GM12873 (cell line): Measurements from ENCODE around the gene MRGPRX3.

Experiments used
- CTCF ChIP-seq: IDR thresholded peaks from 2 replicates; pipeline ENCODE4 v1.5.1; 2012; ENCODE audit warnings: low read depth, mild to moderate bottlenecking, moderate library complexity, low read length, control low read depth; ENCODE audit not compliant: insufficient read depth; ENCODE audit errors: missing control alignments

MRGPRX3 gene

GRCh38 chr11:18105802-18106574 lies 26.4 kb upstream of the MRGPRX3 start, which contains the start of gene SAAL1:
TSS of gene SAAL1 (minus strand) at chr11:18106082. CDS start at chr11:18106041, 41 bp downstream.
- peak; percentile 91 for TF ChIP-seq CTCF

- no peak for TF ChIP-seq CTCF
These were observed 25.7 kb upstream of the MRGPRX3 start for GRCh38 chr11:18106688-18107087.

- TF ChIP-seq CTCF: no peak
These were observed 24.1 kb upstream of the MRGPRX3 start for GRCh38 chr11:18108254-18108653.

- no peak for TF ChIP-seq CTCF
These were observed 21.4 kb upstream of the MRGPRX3 start for GRCh38 chr11:18111005-18111404.

GRCh38 chr11:18115360-18116127 lies 16.8 kb upstream of the MRGPRX3 start:
- peak; percentile 94 for TF ChIP-seq CTCF

- no peak for TF ChIP-seq CTCF
These were observed 2.9 kb downstream of the MRGPRX3 start for GRCh38 chr11:18135308-18135707.

- TF ChIP-seq CTCF: no peak
These were observed 4.9 kb downstream of the MRGPRX3 start for GRCh38 chr11:18137186-18137800.
